Glutamatergic neuron (in vitro differentiated cells): ENCODE results near the gene KIFBP. TPM values are rescaled to one million over a fixed set of nuclear protein-coding genes. Genes with fewer than 3 reads are reported as not detected.

Experiments used
- DNase-seq: peaks from one replicate; pipeline ENCODE4 v3.0.0; 2022
- H3K27ac Mint-ChIP-seq: one replicate; pipeline ENCODE4 v1.8.0; 2020; ENCODE audit warnings: mild to moderate bottlenecking, mixed read lengths, inconsistent platforms; ENCODE audit not compliant: unreplicated experiment
- H3K27me3 Mint-ChIP-seq: one replicate; pipeline ENCODE4 v1.8.0; 2020; ENCODE audit warnings: mild to moderate bottlenecking, moderate library complexity, mixed read lengths, inconsistent platforms; ENCODE audit not compliant: unreplicated experiment
- H3K36me3 Mint-ChIP-seq: one replicate; pipeline ENCODE4 v1.8.0; 2020; ENCODE audit warnings: mild to moderate bottlenecking, mixed read lengths, inconsistent platforms; ENCODE audit not compliant: unreplicated experiment
- H3K4me1 Mint-ChIP-seq: one replicate; pipeline ENCODE4 v1.8.0; 2020; ENCODE audit warnings: mild to moderate bottlenecking, low read depth, mixed read lengths, inconsistent platforms; ENCODE audit not compliant: unreplicated experiment
- H3K4me3 Mint-ChIP-seq: one replicate; pipeline ENCODE4 v1.8.0; 2020; ENCODE audit warnings: mild to moderate bottlenecking, mixed read lengths, inconsistent platforms; ENCODE audit not compliant: unreplicated experiment
- H3K9me3 Mint-ChIP-seq: one replicate; pipeline ENCODE4 v1.8.0; 2020; ENCODE audit warnings: mild to moderate bottlenecking, moderate library complexity, mixed read lengths, inconsistent platforms; ENCODE audit not compliant: unreplicated experiment
- total RNA-seq: library from RNA; stranded (reverse); fragmentation: NEBNext Ultra II Directional; extraction: Animal tissue kit (Norgen Biotek cat#: 25700); gene quantifications from one replicate; pipeline ENCODE4 v1.2.1, GENCODE V29; 2021; ENCODE audit not compliant: unreplicated experiment
- TF ChIP-seq, protein P1 (sequence below): fragments of 200-600 bp; sonication (generic); IDR thresholded peaks from one replicate; pipeline ENCODE4 v1.5.0; 2021; ENCODE audit not compliant: partially characterized antibody, unreplicated experiment

KIFBP gene
- total RNA-seq, 1 donor from 2014 or later = 45.3 TPM

DNA sequence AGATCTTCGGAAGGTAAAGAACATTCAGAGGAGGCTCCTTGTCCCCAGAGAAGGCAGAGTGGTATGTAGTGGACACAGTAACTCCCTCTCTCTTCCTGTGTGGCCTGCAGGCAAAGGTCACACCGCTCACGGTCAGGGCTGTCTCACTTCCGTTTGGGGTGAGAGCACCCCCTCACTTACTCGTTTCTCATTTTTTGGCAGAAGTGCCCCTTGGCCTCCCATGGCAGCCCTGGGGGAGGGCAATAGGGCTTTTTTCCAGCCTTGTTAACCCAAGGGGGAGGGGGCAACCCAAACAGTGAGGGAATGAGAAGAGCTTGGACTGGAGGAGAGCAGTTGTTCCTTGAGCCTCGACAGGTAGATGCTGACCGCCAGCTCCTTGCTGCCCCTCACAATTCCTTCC is 67.5 kb downstream of the KIFBP start:
- DNase-seq = no peak
- peaks cover 3% of the 10 kb centered on the region for H3K27me3 Mint-ChIP-seq
- H3K27ac Mint-ChIP-seq = no peak overlapping the region
- TF ChIP-seq, protein P1, sequence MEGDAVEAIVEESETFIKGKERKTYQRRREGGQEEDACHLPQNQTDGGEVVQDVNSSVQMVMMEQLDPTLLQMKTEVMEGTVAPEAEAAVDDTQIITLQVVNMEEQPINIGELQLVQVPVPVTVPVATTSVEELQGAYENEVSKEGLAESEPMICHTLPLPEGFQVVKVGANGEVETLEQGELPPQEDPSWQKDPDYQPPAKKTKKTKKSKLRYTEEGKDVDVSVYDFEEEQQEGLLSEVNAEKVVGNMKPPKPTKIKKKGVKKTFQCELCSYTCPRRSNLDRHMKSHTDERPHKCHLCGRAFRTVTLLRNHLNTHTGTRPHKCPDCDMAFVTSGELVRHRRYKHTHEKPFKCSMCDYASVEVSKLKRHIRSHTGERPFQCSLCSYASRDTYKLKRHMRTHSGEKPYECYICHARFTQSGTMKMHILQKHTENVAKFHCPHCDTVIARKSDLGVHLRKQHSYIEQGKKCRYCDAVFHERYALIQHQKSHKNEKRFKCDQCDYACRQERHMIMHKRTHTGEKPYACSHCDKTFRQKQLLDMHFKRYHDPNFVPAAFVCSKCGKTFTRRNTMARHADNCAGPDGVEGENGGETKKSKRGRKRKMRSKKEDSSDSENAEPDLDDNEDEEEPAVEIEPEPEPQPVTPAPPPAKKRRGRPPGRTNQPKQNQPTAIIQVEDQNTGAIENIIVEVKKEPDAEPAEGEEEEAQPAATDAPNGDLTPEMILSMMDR = no peak
- no peaks in the 10 kb centered on the region for H3K4me1 Mint-ChIP-seq
- no peaks in the 10 kb centered on the region for H3K9me3 Mint-ChIP-seq
- H3K4me3 Mint-ChIP-seq = no peak overlapping the region
- no peaks in the 10 kb centered on the region for H3K36me3 Mint-ChIP-seq

DNA sequence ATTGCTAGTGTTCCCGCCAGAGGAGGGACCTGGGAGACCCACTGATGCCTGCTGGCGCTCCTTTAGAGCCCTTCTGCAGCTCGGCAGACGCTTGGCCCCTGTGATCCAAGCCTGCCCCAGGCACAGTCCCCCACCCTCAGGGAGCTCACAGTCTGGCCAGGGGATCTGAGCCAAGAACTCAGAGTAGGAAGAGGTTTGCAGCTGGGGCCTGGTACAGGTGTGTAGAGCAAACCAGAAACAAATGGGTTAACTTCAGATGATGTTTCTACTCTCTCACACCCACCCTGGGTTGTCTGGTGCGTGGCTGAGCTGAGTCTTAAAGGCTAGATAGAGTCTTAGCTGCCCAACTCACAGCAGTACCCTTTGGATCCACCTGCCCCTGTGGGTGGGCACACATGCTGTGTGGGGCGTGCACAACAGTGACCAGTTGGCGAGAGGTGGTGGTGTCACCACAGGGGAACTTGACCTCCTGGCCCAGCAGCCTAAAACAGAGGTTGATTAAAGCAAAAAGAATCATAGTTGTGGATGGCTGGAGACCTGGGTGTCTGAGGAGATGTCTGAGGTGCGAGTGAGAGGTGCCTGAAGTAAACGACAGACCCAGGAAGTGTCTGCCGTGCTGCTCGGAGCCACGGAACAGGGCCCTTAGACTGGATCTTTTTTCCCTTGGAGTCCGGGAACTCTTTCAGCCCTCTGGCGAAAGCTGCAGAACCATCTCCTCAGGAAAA is 68.1 kb downstream of the KIFBP start:
- no peak overlapping the region for H3K4me3 Mint-ChIP-seq
- no peaks in the 10 kb centered on the region for H3K36me3 Mint-ChIP-seq
- DNase-seq = no peak
- H3K9me3 Mint-ChIP-seq = no peaks in the 10 kb centered on the region
- no peaks in the 10 kb centered on the region for H3K27me3 Mint-ChIP-seq
- no peaks in the 10 kb centered on the region for H3K4me1 Mint-ChIP-seq
- TF ChIP-seq, protein P1 = no peak
- no peak overlapping the region for H3K27ac Mint-ChIP-seq

DNA sequence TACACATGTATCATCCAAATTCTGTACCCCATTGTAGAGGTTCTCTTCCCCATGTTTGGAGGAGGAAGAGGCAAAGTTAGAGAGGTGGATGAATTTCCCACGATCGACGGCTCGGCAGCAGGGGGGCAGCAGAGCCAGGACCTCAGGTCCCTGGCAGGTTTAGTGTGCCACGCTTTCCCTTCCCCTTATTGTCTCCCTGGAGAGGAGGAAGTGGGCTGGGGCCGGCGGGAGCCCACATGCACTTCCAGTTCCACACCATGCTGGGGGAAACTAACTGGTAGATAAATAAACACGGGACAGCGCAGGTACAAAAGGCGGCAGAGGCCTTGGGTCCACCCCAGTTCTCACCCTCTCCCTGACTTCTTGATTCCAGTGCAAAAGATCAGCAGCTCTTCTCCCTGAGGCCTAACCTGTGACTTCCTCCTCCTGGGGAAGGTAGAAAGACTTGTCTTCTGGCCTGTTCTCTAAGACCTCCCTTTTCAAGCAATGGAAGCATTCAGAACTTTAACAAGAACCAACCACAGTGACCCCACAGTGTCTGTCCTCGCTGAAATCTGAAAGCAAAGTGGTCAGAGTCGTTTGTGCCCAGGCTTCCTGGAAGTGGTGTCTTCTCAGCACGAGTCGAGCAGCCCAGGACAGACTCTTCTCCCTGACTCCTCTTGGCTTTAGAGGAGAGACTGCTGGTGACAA is 68.8 kb downstream of the KIFBP start:
- Mint-ChIP-seq H3K27me3 (no peaks in the 10 kb centered on the region), H3K4me3 (no peak overlapping the region), H3K4me1 (no peaks in the 10 kb centered on the region), H3K36me3 (no peaks in the 10 kb centered on the region), H3K27ac (no peak overlapping the region), H3K9me3 (no peaks in the 10 kb centered on the region)
- DNase-seq = no peak
- TF ChIP-seq, protein P1 = no peak

DNA sequence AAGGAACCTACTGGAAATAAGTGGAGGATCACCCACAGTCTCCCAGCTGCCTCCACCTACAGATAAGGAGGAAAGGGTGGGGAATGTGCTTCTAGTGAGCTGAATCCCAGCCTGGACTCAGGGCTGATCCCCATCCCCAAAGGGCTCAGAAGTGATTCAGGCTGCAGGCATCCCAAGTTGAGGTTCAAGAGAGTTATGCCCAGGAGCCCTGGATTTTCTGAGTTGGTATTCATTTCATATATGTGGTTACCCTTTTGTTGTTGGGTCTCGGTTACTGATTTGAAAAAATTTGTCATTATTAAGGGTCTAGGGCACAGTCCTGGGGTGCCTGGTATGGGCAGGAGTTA is 69.3 kb downstream of the KIFBP start:
- no peaks in the 10 kb centered on the region for H3K27me3 Mint-ChIP-seq
- H3K27ac Mint-ChIP-seq = no peak overlapping the region
- DNase-seq = no peak
- no peaks in the 10 kb centered on the region for H3K9me3 Mint-ChIP-seq
- no peak overlapping the region for H3K4me3 Mint-ChIP-seq
- H3K36me3 Mint-ChIP-seq = no peaks in the 10 kb centered on the region
- H3K4me1 Mint-ChIP-seq = no peaks in the 10 kb centered on the region
- TF ChIP-seq, protein P1 = no peak

DNA sequence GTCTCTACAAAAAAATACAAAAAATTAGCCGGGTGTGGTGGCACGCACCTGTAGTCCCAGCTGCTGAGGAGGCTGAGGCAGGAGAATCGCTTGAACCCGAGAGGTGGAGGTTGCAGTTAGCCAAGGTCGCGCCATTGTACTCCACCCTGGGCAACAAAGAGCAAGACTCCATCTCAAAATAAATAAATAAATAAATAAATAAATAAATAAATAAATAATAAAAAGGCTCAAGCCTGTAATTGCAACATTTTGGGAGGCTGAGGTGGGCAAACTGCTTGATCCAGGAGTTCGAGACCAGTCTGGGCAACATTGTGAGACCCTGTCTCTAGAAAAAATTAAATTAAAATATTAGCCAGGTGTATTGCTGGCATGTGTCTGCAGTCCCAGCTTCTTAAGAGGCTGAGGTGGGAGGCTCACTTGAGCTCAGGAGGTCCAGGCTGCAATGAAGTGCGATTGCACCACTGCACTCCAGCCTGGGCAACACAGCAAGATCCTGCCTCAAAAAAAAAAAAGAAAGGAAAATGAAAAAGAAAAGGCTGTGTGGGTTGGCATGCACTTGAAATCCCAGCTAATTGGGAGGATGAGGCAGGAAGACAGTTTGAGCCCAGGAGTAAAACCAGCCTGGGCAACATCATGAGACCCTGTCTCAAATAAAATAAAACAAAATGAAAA is 71.7 kb downstream of the KIFBP start:
- H3K4me1 Mint-ChIP-seq = no peaks in the 10 kb centered on the region
- TF ChIP-seq, protein P1 = no peak
- H3K36me3 Mint-ChIP-seq = no peaks in the 10 kb centered on the region

More for the DNA sequence above, 71.7 kb downstream of the KIFBP start:
- no peak for DNase-seq
- Mint-ChIP-seq H3K4me3 (no peak overlapping the region), H3K27me3 (no peaks in the 10 kb centered on the region), H3K9me3 (no peaks in the 10 kb centered on the region), H3K27ac (no peak overlapping the region)
